C4-2B (cell line): Measurements from ENCODE around the gene SLC25A48.

Experiments
- H3K27ac ChIP-seq: fragments of 450-650 bp; 2 replicates; pipeline ENCODE4 v1.5.1; 2017
- ZFX ChIP-seq: fragments of 450-650 bp; IDR thresholded peaks from 2 replicates; pipeline ENCODE4 v1.6.1; 2017
- TF ChIP-seq, protein P1 (sequence below): fragments of 450-650 bp; conservative IDR thresholded peaks from 2 replicates; pipeline ENCODE4 v1.5.1; 2017; ENCODE audit warnings: mild to moderate bottlenecking

Gene SLC25A48

GRCh38 chr5:135839566-135839965 is 5.1 kb downstream of the SLC25A48 start:
- no peak overlapping the region for H3K27ac ChIP-seq
- TF ChIP-seq, protein P1, sequence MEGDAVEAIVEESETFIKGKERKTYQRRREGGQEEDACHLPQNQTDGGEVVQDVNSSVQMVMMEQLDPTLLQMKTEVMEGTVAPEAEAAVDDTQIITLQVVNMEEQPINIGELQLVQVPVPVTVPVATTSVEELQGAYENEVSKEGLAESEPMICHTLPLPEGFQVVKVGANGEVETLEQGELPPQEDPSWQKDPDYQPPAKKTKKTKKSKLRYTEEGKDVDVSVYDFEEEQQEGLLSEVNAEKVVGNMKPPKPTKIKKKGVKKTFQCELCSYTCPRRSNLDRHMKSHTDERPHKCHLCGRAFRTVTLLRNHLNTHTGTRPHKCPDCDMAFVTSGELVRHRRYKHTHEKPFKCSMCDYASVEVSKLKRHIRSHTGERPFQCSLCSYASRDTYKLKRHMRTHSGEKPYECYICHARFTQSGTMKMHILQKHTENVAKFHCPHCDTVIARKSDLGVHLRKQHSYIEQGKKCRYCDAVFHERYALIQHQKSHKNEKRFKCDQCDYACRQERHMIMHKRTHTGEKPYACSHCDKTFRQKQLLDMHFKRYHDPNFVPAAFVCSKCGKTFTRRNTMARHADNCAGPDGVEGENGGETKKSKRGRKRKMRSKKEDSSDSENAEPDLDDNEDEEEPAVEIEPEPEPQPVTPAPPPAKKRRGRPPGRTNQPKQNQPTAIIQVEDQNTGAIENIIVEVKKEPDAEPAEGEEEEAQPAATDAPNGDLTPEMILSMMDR = no peak

DNA sequence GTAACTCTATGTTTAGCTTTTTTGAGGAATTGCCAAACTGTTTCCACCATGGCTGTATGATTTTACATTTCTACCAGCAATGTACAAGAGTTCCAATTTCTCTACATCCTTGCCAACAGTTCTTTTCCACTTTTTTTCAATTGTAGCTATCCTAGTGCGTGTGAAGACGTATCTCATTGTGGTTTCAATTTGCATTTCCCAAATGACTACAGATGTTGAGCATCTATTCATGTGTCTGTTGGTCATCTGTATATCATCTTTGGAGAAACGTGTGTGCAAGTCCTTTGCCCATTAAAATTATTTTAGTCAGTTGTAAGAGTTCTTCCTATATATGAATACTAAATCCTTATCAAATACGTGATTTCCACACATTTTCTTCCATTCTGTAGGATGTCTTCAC is 6.5 kb downstream of the SLC25A48 start:
- H3K27ac ChIP-seq = no peak overlapping the region
- TF ChIP-seq ZFX = no peak

DNA sequence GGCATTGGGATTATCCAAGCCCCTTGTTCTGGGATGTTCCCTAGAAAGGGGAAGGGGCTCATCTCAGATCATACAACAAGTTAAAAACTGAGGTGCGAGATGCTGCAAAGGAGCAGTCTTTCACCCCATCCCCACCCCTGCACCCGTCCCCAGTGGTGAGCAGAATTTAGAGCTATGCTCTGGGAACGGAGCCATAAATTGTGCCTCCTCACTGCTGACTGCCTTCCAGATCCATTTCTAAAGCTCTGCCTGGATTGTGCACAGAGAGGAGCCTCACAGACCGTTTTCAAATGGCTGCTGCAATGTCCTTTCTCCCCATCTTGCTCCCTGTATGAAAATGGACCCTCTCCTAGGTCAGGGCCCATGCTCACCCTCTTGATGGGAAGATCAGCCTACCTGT is 8.3 kb downstream of the SLC25A48 start:
- H3K27ac ChIP-seq = no peak overlapping the region
- TF ChIP-seq ZFX = no peak
- TF ChIP-seq, protein P1 = no peak

DNA sequence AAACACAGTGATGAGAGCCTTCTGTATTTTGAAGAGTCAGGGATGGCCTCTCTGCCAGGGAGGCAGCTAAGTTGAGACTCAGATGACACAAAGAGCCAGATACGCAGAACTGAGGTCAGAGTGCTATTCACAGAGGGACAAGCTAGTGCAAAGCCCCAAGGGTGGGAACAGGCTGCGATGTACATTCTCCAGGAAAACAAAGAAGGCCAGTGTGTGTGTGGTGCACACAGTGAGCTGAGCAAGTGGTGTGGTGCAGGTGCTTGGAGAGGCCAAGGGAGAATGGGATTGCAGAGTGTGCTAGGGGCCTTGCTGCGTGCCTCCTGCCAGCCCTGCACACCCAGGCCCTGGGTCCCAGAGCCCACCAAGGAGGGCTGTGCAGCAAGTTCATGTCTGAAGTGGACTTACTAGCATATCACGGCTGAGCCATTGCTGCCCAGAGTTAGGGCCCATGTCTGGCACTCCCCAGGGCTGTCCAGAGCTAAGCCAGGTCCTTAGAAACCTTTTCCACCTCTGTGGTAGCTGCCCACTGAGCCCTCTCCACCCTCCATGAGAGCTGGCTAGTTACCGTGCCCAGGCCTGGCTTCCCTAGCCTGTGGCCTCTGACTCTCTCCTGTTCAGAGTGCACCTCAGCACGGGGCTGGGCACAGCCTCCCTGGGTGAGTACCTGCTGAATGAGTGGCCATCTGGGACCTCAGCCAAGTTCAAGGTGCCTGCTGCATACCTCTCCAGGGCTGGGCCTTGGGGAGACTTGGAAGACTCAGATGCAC is 9.3 kb downstream of the SLC25A48 start:
- H3K27ac ChIP-seq = no peak overlapping the region
- TF ChIP-seq ZFX = no peak
- TF ChIP-seq, protein P1 = no peak

DNA sequence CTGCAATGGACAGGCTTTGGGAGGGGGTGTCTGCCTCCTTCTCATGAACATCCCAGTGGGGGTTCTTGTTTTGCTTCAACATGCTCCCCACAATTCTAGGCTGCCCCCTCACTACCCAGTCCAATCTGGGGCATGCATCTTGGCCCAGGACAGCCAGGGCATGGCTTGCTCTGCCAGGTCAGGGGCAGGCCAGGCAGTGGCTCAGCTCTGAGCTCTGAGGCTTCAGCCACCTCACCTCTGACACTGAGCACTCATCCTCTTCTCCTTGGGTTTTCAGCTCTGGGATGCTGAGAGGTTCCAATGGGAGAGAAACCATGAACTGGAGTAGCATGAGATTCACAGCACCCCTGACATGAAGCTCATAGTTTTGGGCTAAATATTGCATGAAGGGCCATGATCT is 11.8 kb downstream of the SLC25A48 start:
- TF ChIP-seq ZFX = no peak
- TF ChIP-seq, protein P1 = no peak
- no peak overlapping the region for H3K27ac ChIP-seq

GRCh38 chr5:135847976-135848375 is 13.5 kb downstream of the SLC25A48 start:
- no peak for TF ChIP-seq ZFX
- TF ChIP-seq, protein P1 = no peak
- no peak overlapping the region for H3K27ac ChIP-seq

DNA sequence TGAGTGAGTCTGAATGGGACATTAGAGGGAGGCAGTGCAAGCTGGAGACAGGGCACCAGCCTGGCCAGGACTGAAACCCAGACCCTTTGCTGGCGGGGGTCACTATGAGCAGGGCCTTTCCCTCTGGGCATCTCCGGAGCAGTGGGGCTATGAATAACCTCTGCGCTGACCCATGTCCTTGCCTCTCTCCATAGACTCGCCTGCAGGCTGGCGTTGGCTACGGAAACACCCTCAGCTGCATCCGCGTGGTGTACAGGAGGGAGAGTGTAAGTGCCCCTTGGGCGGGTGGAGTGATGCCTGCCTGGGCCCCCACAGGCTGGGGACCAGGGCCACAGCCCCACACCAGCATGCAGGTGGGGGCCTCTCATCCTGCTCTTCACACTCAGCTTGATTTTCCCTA is 15.8 kb downstream of the SLC25A48 start:
- H3K27ac ChIP-seq = no peak overlapping the region
- TF ChIP-seq ZFX = no peak
- TF ChIP-seq, protein P1 = no peak

- TF ChIP-seq, protein P1 = no peak
- TF ChIP-seq ZFX = no peak
- H3K27ac ChIP-seq = no peak overlapping the region
These were observed 16.2 kb downstream of the SLC25A48 start for GRCh38 chr5:135850671-135851070.
